Measurements from ENCODE around the gene KCNIP1.

DNA sequence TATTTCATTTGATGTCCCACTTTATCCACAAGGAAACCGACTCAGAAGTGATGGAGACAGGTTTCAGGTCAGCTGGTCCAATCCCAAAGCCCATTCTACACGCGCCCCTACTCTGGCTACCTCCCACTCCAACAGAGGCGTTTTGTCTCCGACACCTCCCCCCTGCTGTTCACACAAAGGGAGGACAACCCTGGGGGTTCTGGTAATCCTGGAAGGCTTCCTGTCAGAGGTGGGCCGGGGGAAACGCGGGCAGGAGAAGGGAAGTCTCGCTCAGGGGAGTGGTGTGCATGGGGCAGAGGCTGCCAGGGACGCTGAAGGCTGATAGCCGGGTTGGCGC, 240.0 kb downstream of the KCNIP1 start:
- TF ChIP-seq, protein P1, sequence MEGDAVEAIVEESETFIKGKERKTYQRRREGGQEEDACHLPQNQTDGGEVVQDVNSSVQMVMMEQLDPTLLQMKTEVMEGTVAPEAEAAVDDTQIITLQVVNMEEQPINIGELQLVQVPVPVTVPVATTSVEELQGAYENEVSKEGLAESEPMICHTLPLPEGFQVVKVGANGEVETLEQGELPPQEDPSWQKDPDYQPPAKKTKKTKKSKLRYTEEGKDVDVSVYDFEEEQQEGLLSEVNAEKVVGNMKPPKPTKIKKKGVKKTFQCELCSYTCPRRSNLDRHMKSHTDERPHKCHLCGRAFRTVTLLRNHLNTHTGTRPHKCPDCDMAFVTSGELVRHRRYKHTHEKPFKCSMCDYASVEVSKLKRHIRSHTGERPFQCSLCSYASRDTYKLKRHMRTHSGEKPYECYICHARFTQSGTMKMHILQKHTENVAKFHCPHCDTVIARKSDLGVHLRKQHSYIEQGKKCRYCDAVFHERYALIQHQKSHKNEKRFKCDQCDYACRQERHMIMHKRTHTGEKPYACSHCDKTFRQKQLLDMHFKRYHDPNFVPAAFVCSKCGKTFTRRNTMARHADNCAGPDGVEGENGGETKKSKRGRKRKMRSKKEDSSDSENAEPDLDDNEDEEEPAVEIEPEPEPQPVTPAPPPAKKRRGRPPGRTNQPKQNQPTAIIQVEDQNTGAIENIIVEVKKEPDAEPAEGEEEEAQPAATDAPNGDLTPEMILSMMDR (IDR thresholded peaks at IDR 0.05; ENCODE audit: poor library complexity, severe bottlenecking): no peak
- TF ChIP-seq TAF1 (IDR thresholded peaks at IDR 0.05; ENCODE audit: low read depth): no peak
- no peak for TF ChIP-seq POLR2AphosphoS5 (IDR thresholded peaks at IDR 0.05)
